Lower leg skin (tissue), 4 donors: ENCODE measurements around the gene BBS9. TPM values are rescaled to one million over a fixed set of nuclear protein-coding genes. Genes with fewer than 3 reads are reported as not detected.

Experiments
- DNase-seq, 2 donors: peaks; one replicate each; pipeline ENCODE4 v3.0.0-alpha.2; 2019; ENCODE audit warnings: low spot score in 2 of 2
- H3K4me3 ChIP-seq: fragments of 200-600 bp; sonication (generic); 2 replicates; pipeline ENCODE4 v1.5.1; 2017; ENCODE audit warnings: mild to moderate bottlenecking, low read depth; ENCODE audit not compliant: poor library complexity, severe bottlenecking
- CTCF ChIP-seq, 3 donors: fragments of 450-650 bp; IDR thresholded peaks; one replicate each; pipeline ENCODE4 v1.5.1; 2016; ENCODE audit warnings: antibody characterized with exemption in 3 of 3, mild to moderate bottlenecking in 3 of 3, moderate library complexity in 2 of 3
- POLR2A ChIP-seq, 2 donors: fragments of 450-650 bp; IDR thresholded peaks; one replicate each; pipeline ENCODE4 v1.6.1; 2016 to 2017; ENCODE audit warnings: antibody characterized with exemption in 2 of 2, mild to moderate bottlenecking in 1 of 2, moderate library complexity in 1 of 2
- WGBS, 2 donors: methylation state at CpG; one replicate each; pipeline ENCODE4 v1.1.5; 2018; 5-methylcytosine and 5-hydroxymethylcytosine counted together
- intact Hi-C: fragments of 100-400 bp; cut with DNase I; formaldehyde crosslinking; loops from one replicate; pipeline ENCODE4 v1.15.0; 2023; ENCODE audit warnings: low total_unique reads
- total RNA-seq, 4 donors: library from RNA; depleted of rRNA; stranded (reverse); fragments of >200 nt; gene quantifications; one replicate each; pipeline ENCODE4 v1.1.0, GENCODE V29; 2016

BBS9 gene
- total RNA-seq, 4 donors from 2014 or later = 10.1 to 25.1 (median 11.2) TPM

GRCh38 chr7:33614357-33615117 lies 485.2 kb downstream of the BBS9 start:
- intact Hi-C loops = no loop called here
- TF ChIP-seq CTCF (IDR thresholded peaks at IDR 0.05) = no peak
- no peak for TF ChIP-seq POLR2A (IDR thresholded peaks at IDR 0.05)
- no peak for DNase-seq
- no peak overlapping the region for H3K4me3 ChIP-seq
- 82 to 89% methylated on average over 6 of the region's 6 CpGs for WGBS, 2 donors

GRCh38 chr7:33616752-33617151 lies 487.4 kb downstream of the BBS9 start:
- DNase-seq = no peak
- H3K4me3 ChIP-seq = no peak overlapping the region
- intact Hi-C loops = no loop called here
- 93 to 98% methylated on average over 2 of the region's 2 CpGs for WGBS, 2 donors
- TF ChIP-seq POLR2A (IDR thresholded peaks at IDR 0.05) = no peak
- TF ChIP-seq CTCF (IDR thresholded peaks at IDR 0.05) = no peak

GRCh38 chr7:33619264-33619663 lies 489.9 kb downstream of the BBS9 start:
- intact Hi-C loops = no loop called here
- WGBS, 2 donors = 95% methylated on average over 2 of the region's 2 CpGs
- no peak for DNase-seq
- no peak overlapping the region for H3K4me3 ChIP-seq
- TF ChIP-seq POLR2A (IDR thresholded peaks at IDR 0.05) (no peak), CTCF (IDR thresholded peaks at IDR 0.05) (no peak)

GRCh38 chr7:33623267-33623666 lies 493.9 kb downstream of the BBS9 start:
- intact Hi-C loops = no loop called here
- TF ChIP-seq CTCF (IDR thresholded peaks at IDR 0.05) = no peak
- TF ChIP-seq POLR2A (IDR thresholded peaks at IDR 0.05) = no peak
- no peak overlapping the region for H3K4me3 ChIP-seq
- 41 to 55% methylated on average over 1 of the region's 1 CpG for WGBS, 2 donors
- no peak for DNase-seq

GRCh38 chr7:33624215-33624614 lies 494.9 kb downstream of the BBS9 start:
- DNase-seq = no peak
- no peak for TF ChIP-seq CTCF (IDR thresholded peaks at IDR 0.05)
- TF ChIP-seq POLR2A (IDR thresholded peaks at IDR 0.05) = no peak
- intact Hi-C loops = no loop called here
- no peak overlapping the region for H3K4me3 ChIP-seq

- H3K4me3 ChIP-seq = no peak overlapping the region
- TF ChIP-seq CTCF (IDR thresholded peaks at IDR 0.05) = no peak
- no peak for TF ChIP-seq POLR2A (IDR thresholded peaks at IDR 0.05)
- 92 to 94% methylated on average over 2 of the region's 2 CpGs for WGBS, 2 donors
- intact Hi-C loops = no loop called here
- no peak for DNase-seq
These were observed 497.5 kb downstream of the BBS9 start for GRCh38 chr7:33626869-33627268.
